CD14-positive monocyte (primary cell): ENCODE results near the gene TMA7. TPM values are rescaled to one million over a fixed set of nuclear protein-coding genes. Genes with fewer than 3 reads are reported as not detected.

Source experiments
- DNase-seq, 3 donors: peaks; one replicate each; pipeline ENCODE4 v3.0.0-alpha.2; 2011 to 2022
- H2AFZ ChIP-seq: 2 replicates; pipeline ENCODE4 v1.6.0; 2012; ENCODE audit warnings: mild to moderate bottlenecking, low read depth, low read length, inconsistent platforms; ENCODE audit not compliant: insufficient read depth, poor library complexity, severe bottlenecking
- H3K27ac ChIP-seq, 2 donors: 1 replicate in 1 of 2; 2 replicates in 1 of 2; pipeline ENCODE4 v1.5.1; 2012 to 2013; ENCODE audit warnings: low read length in 2 of 2, control low read depth in 1 of 2, inconsistent platforms in 1 of 2, low read depth in 1 of 2, mild to moderate bottlenecking in 1 of 2
- H3K27me3 ChIP-seq, 2 donors: one replicate each; pipeline versions ENCODE4 v1.6.0 to v1.6.1; 2011 to 2013; ENCODE audit warnings: low read length in 2 of 2; ENCODE audit not compliant: control insufficient read depth in 2 of 2, insufficient read depth in 2 of 2
- H3K36me3 ChIP-seq, 2 donors: replicated peaks in 1 of 2; 1 replicate in 1 of 2; 2 replicates in 1 of 2; pipeline versions ENCODE4 v1.5.1 to v1.6.1; 2012 to 2013; ENCODE audit warnings: low read length in 2 of 2, control low read depth in 1 of 2, inconsistent platforms in 1 of 2, mild to moderate bottlenecking in 1 of 2; ENCODE audit not compliant: insufficient read depth in 2 of 2, control insufficient read depth in 1 of 2
- H3K4me1 ChIP-seq, 2 donors: 1 replicate in 1 of 2; 2 replicates in 1 of 2; pipeline versions ENCODE4 v1.5.1 to v1.6.1; 2012 to 2013; ENCODE audit warnings: low read length in 2 of 2, control low read depth in 1 of 2, inconsistent platforms in 1 of 2, mild to moderate bottlenecking in 1 of 2, moderate library complexity in 1 of 2; ENCODE audit not compliant: insufficient read depth in 2 of 2, control insufficient read depth in 1 of 2
- H3K4me2 ChIP-seq: replicated peaks from 2 replicates; pipeline ENCODE3; 2012; ENCODE audit warnings: low read length, moderate library complexity, mild to moderate bottlenecking; ENCODE audit not compliant: poor library complexity, severe bottlenecking; ENCODE audit errors: extremely low read depth
- H3K4me3 ChIP-seq, 3 experiments: fragments of 200-600 bp in 1 of 3; sonication (generic) in 1 of 3; replicated peaks in 1 of 3; 1 replicate in 2 of 3; 2 replicates in 1 of 3; pipeline ENCODE4 v1.5.1; 2011 to 2013; ENCODE audit warnings: low read length in 3 of 3, mild to moderate bottlenecking in 3 of 3, control low read depth in 2 of 3, low read depth in 2 of 3, inconsistent platforms in 1 of 3, moderate library complexity in 1 of 3
- H3K79me2 ChIP-seq: 2 replicates; pipeline ENCODE4 v1.6.0; 2012; ENCODE audit warnings: mild to moderate bottlenecking, control low read depth, inconsistent platforms, low read length, moderate library complexity; ENCODE audit not compliant: insufficient read depth
- H3K9ac ChIP-seq: 2 replicates; pipeline ENCODE4 v1.6.0; 2017; ENCODE audit warnings: low read length, mild to moderate bottlenecking; ENCODE audit not compliant: insufficient read depth, poor library complexity, severe bottlenecking
- H3K9me3 ChIP-seq, 2 donors: replicated peaks in 1 of 2; 1 replicate in 1 of 2; 2 replicates in 1 of 2; pipeline versions ENCODE4 v1.5.1 to v1.6.1; 2012 to 2013; ENCODE audit warnings: low read length in 2 of 2, control low read depth in 1 of 2; ENCODE audit not compliant: control insufficient read depth in 1 of 2, insufficient read depth in 1 of 2
- H4K20me1 ChIP-seq: 2 replicates; pipeline ENCODE4 v1.6.0; 2012; ENCODE audit warnings: mild to moderate bottlenecking, low read length, control low read depth, moderate library complexity; ENCODE audit not compliant: insufficient read depth
- H3K27ac Mint-ChIP-seq, 7 donors: one replicate each; pipeline ENCODE4 v1.8.0; 2020; ENCODE audit warnings: mild to moderate bottlenecking in 7 of 7, mixed read lengths in 7 of 7, moderate library complexity in 6 of 7, inconsistent platforms in 2 of 7
- H3K27me3 Mint-ChIP-seq, 3 donors: one replicate each; pipeline ENCODE4 v1.8.0; 2021 to 2022; ENCODE audit warnings: low read depth in 3 of 3, mild to moderate bottlenecking in 3 of 3, mixed read lengths in 3 of 3, moderate library complexity in 3 of 3, inconsistent platforms in 1 of 3
- H3K36me3 Mint-ChIP-seq, 2 donors: one replicate each; pipeline ENCODE4 v1.8.0; 2020; ENCODE audit warnings: mixed read lengths in 2 of 2, inconsistent platforms in 1 of 2, mild to moderate bottlenecking in 1 of 2
- H3K4me1 Mint-ChIP-seq: one replicate; pipeline ENCODE4 v1.8.0; 2020; ENCODE audit warnings: mild to moderate bottlenecking, mixed read lengths
- H3K4me3 Mint-ChIP-seq, 2 donors: one replicate each; pipeline ENCODE4 v1.8.0; 2020; ENCODE audit warnings: mild to moderate bottlenecking in 2 of 2, mixed read lengths in 2 of 2, moderate library complexity in 1 of 2
- H3K9me3 Mint-ChIP-seq, 7 donors: one replicate each; pipeline ENCODE4 v1.8.0; 2020 to 2022; ENCODE audit warnings: mixed read lengths in 7 of 7, mild to moderate bottlenecking in 6 of 7, moderate library complexity in 6 of 7, inconsistent platforms in 2 of 7
- WGBS: methylation state at CpG from one replicate; pipeline ENCODE4 v1.1.5; 2013; ENCODE audit warnings: missing lambda C conversion rate; ENCODE audit not compliant: insufficient coverage; 5-methylcytosine and 5-hydroxymethylcytosine counted together
- intact Hi-C, 2 donors: fragments of 100-400 bp; cut with micrococcal nuclease; formaldehyde crosslinking; loops; one replicate each; pipeline versions ENCODE4 v1.15.0 to v1.15.1; 2023
- polyA plus RNA-seq, 3 donors: library from polyadenylated mRNA; depleted of rRNA in 1 of 3; unstranded in 2 of 3; stranded (reverse) in 1 of 3; fragments of 300-500 nt in 2 of 3; fragments of >200 nt in 1 of 3; fragmentation: Illumina TruSeq in 2 of 3; gene quantifications; 1 replicate in 2 of 3; 2 replicates in 1 of 3; pipeline ENCODE4 v1.2.3, GENCODE V29; 2012 to 2021
- TF ChIP-seq, protein P1 (sequence below): fragments of 200-600 bp; IDR thresholded peaks from one replicate; pipeline ENCODE4 v1.8.0; 2022; ENCODE audit warnings: antibody characterized with exemption, mild to moderate bottlenecking

Gene TMA7
- polyA plus RNA-seq, 3 donors: 301 to 559 (median 478) TPM

DNA sequence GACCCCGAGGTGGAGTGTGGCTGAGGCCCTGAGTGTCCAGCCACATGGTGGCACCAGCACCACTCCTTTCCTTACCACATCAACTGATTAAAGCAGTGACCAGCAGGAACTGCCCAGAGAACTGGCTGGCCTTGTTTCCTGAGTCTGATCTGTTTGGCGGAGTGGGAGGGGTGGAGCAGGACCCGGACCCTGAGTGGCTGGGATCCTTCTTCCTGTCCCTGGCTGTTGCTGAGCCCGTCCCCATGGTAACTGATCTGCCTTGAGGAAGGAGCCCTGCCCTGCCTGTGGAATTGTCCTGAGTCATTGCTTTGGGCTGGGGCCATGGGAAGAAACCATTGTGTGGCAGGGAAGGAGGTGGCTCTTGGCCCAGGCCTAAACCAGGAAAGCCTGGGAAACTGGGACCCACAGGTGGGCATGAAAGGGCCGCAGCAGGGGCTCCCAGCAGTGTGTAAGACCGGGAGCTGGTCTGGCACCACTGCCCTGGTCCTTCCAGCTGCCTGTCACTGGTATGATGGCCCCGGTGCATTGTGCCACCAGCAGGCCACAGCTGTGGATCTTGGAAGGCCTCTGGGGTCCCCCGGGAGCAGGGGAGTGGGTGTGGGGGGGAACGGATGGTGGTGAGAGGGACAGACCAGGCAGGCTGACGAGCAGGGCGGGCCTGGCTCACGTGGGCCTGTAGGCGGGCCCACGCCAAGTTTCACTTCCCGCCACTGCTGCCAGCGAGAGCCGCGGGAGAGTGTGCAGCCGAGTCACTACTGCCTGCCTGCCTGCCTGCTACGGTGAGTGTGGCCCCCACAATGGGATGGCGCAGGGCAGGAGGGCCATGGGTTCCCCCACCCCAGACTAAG is 25.7 kb downstream of the TMA7 start:
- H3K9ac ChIP-seq: peak overlapping the region; percentile 99
- H3K79me2 ChIP-seq: peaks cover 49% of the 10 kb centered on the region
- peaks cover 43 to 53% of the 10 kb centered on the region in 2 donors for H3K36me3 ChIP-seq
- under 1% methylated on average over 18 of the region's 21 CpGs for WGBS
- peak overlapping the region; percentile 86 to 94 for H3K4me3 Mint-ChIP-seq
- no peaks in the 10 kb centered on the region for H3K27me3 ChIP-seq
- peak overlapping the region; percentile 15 for H2AFZ ChIP-seq
- H3K27ac ChIP-seq: peak overlapping the region; percentile 97 to 100
- peaks cover 11% of the 10 kb centered on the region for H4K20me1 ChIP-seq
- H3K9me3 ChIP-seq: no peaks in the 10 kb centered on the region
- H3K36me3 Mint-ChIP-seq: peaks cover 30 to 62% of the 10 kb centered on the region in 2 donors
- peak overlapping the region; percentile 100 for H3K27ac Mint-ChIP-seq
- peaks cover 51% of the 10 kb centered on the region in 2 donors for H3K4me1 ChIP-seq
- TF ChIP-seq, protein P1, sequence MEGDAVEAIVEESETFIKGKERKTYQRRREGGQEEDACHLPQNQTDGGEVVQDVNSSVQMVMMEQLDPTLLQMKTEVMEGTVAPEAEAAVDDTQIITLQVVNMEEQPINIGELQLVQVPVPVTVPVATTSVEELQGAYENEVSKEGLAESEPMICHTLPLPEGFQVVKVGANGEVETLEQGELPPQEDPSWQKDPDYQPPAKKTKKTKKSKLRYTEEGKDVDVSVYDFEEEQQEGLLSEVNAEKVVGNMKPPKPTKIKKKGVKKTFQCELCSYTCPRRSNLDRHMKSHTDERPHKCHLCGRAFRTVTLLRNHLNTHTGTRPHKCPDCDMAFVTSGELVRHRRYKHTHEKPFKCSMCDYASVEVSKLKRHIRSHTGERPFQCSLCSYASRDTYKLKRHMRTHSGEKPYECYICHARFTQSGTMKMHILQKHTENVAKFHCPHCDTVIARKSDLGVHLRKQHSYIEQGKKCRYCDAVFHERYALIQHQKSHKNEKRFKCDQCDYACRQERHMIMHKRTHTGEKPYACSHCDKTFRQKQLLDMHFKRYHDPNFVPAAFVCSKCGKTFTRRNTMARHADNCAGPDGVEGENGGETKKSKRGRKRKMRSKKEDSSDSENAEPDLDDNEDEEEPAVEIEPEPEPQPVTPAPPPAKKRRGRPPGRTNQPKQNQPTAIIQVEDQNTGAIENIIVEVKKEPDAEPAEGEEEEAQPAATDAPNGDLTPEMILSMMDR: no peak
- peak overlapping the region; percentile 55 to 91 (median 74) for H3K4me3 ChIP-seq
- peaks cover 47% of the 10 kb centered on the region for H3K4me1 Mint-ChIP-seq
- H3K9me3 Mint-ChIP-seq: no peaks in the 10 kb centered on the region
- peaks cover 0 to 2% (median 0%) of the 10 kb centered on the region in 3 donors for H3K27me3 Mint-ChIP-seq
- H3K4me2 ChIP-seq: peak overlapping the region; percentile 97
- intact Hi-C loops: loop anchor here (1.0 to 10.0 kb wide), 5 partner anchors 82 to 219 kb away; partner anchors contain the start of genes SLC26A6 (in 2 of the 2), NCKIPSD (in 1 of the 2) and UQCRC1 (in 1 of the 2)
- DNase-seq: peak; percentile 100

DNA sequence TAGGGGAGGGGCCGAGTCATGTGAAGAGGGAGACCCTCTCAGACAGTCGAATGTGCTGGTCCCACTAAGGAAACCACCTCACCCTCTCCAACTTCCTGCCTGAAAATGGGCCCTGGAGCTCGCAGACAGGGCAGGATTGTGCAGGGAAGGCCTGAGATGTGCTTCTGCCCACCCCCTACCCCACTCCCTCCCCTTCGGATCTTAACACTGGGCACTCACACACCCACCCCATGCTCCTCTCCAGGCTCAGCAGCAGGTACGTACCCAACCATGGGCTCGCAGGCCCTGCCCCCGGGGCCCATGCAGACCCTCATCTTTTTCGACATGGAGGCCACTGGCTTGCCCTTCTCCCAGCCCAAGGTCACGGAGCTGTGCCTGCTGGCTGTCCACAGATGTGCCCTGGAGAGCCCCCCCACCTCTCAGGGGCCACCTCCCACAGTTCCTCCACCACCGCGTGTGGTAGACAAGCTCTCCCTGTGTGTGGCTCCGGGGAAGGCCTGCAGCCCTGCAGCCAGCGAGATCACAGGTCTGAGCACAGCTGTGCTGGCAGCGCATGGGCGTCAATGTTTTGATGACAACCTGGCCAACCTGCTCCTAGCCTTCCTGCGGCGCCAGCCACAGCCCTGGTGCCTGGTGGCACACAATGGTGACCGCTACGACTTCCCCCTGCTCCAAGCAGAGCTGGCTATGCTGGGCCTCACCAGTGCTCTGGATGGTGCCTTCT is 26.5 kb downstream of the TMA7 start:
- Histone ChIP-seq H2AFZ (no peak overlapping the region), H3K4me3 (peak overlapping the region; percentile 55 to 91 (median 74)), H3K9ac (peak overlapping the region; percentile 99), H3K4me1 (peaks cover 57 to 59% of the 10 kb centered on the region in 2 donors), H3K27ac (peak overlapping the region; percentile 97 to 100), H3K36me3 (peaks cover 36 to 45% of the 10 kb centered on the region in 2 donors), H3K27me3 (no peaks in the 10 kb centered on the region), H3K79me2 (peaks cover 57% of the 10 kb centered on the region), H3K4me2 (peak overlapping the region; percentile 97), H3K9me3 (no peaks in the 10 kb centered on the region), H4K20me1 (peaks cover 11% of the 10 kb centered on the region)
- Mint-ChIP-seq H3K9me3 (no peaks in the 10 kb centered on the region), H3K27me3 (peaks cover 0 to 2% (median 0%) of the 10 kb centered on the region in 3 donors), H3K27ac (peak overlapping the region; percentile 100), H3K4me3 (peak overlapping the region; percentile 86 to 94), H3K36me3 (peaks cover 27 to 54% of the 10 kb centered on the region in 2 donors), H3K4me1 (peaks cover 52% of the 10 kb centered on the region)
- TF ChIP-seq, protein P1: no peak
- peak in 1 of 3 donors; percentile 11 for DNase-seq
- WGBS: 26% methylated on average over 17 of the region's 19 CpGs
- intact Hi-C loops: loop anchor here (5.0 to 10.0 kb wide), 3 partner anchors 81 to 218 kb away; partner anchors contain the start of genes SLC26A6 (in 2 of the 2) and NCKIPSD (in 1 of the 2)
